PC-9 (cell line): Measurements from ENCODE around the gene ATP8B1. TPM values are rescaled to one million over a fixed set of nuclear protein-coding genes. Genes with fewer than 3 reads are reported as not detected.

Source experiments
- BruUV-seq: library from RNA; stranded (reverse); fragments of 400-500 nt; replicated peaks from 2 replicates; lab custom pipeline; 2021; lab: Mats Ljungman, UMichigan
- CTCF ChIA-PET: fragments of 300-600 bp; sonication (Branson Sonifier 250); formaldehyde crosslinking; loops from one replicate; lab custom pipeline; 2022; ENCODE audit warnings: antibody characterized with exemption; lab: Charles Lee
- POLR2A ChIA-PET: fragments of 300-600 bp; sonication (Branson Sonifier 250); formaldehyde crosslinking; loops from one replicate; lab custom pipeline; 2022; ENCODE audit warnings: antibody characterized with exemption; ENCODE audit not compliant: unreplicated experiment; lab: Charles Lee
- DNase-seq, 2 experiments: peaks; one replicate each; pipeline versions ENCODE4 v3.0.0 to v3.0.0-alpha.2; 2015 to 2022; ENCODE audit warnings: mixed read lengths in 1 of 2
- H2AFZ ChIP-seq: fragments of 200-600 bp; sonication (generic); 2 replicates; pipeline ENCODE4 v1.8.1; 2017; ENCODE audit warnings: antibody characterized with exemption
- H3F3A ChIP-seq: fragments of 200-600 bp; sonication (generic); 2 replicates; pipeline ENCODE4 v1.8.1; 2017; ENCODE audit warnings: antibody characterized with exemption, mild to moderate bottlenecking, low read depth; ENCODE audit not compliant: insufficient read depth
- H3K27ac ChIP-seq: fragments of 200-600 bp; sonication (generic); 2 replicates; pipeline ENCODE4 v1.6.1; 2016; ENCODE audit warnings: mixed run types
- H3K27me3 ChIP-seq: fragments of 200-600 bp; sonication (generic); 2 replicates; pipeline ENCODE4 v1.6.1; 2016; ENCODE audit warnings: low read depth, mixed run types; ENCODE audit not compliant: insufficient read depth
- H3K36me3 ChIP-seq: fragments of 200-600 bp; sonication (generic); 2 replicates; pipeline ENCODE4 v1.6.1; 2016; ENCODE audit warnings: low read depth, mixed run types
- H3K4me1 ChIP-seq: fragments of 200-600 bp; sonication (generic); replicated peaks from 2 replicates; pipeline ENCODE4 v1.6.1; 2016; ENCODE audit warnings: mixed run types; ENCODE audit not compliant: insufficient read depth
- H3K4me2 ChIP-seq: fragments of 200-600 bp; sonication (generic); 2 replicates; pipeline ENCODE4 v1.6.1; 2017; ENCODE audit warnings: mixed run types
- H3K4me3 ChIP-seq: fragments of 200-600 bp; sonication (generic); 2 replicates; pipeline ENCODE4 v1.6.1; 2016; ENCODE audit warnings: mixed run types
- H3K79me2 ChIP-seq: fragments of 200-600 bp; sonication (generic); 2 replicates; pipeline ENCODE4 v1.6.1; 2017; ENCODE audit warnings: low read depth, mixed run types
- H3K9me2 ChIP-seq: fragments of 200-600 bp; sonication (generic); 2 replicates; pipeline ENCODE4 v1.8.1; 2017; ENCODE audit warnings: mild to moderate bottlenecking; ENCODE audit not compliant: insufficient read depth
- H3K9me3 ChIP-seq: fragments of 200-600 bp; sonication (generic); 2 replicates; pipeline ENCODE4 v1.8.1; 2016; ENCODE audit warnings: low read depth; ENCODE audit not compliant: insufficient read depth
- H4K20me1 ChIP-seq: fragments of 200-600 bp; sonication (generic); 2 replicates; pipeline ENCODE4 v1.8.1; 2017; ENCODE audit not compliant: insufficient read depth
- CTCF ChIP-seq: fragments of 200-600 bp; sonication (generic); conservative IDR thresholded peaks from 2 replicates; pipeline ENCODE4 v1.6.1; 2017; ENCODE audit warnings: mixed run types, antibody characterized with exemption, mild to moderate bottlenecking, moderate library complexity
- EZH2 ChIP-seq: fragments of 200-600 bp; sonication (generic); IDR thresholded peaks from 2 replicates; pipeline ENCODE4 v1.8.0; 2017; ENCODE audit warnings: antibody characterized with exemption, low read depth
- intact Hi-C: fragments of 100-400 bp; cut with micrococcal nuclease; formaldehyde crosslinking; loops from one replicate; pipeline ENCODE4 v1.10.0; 2022; ENCODE audit not compliant: unreplicated experiment
- total RNA-seq: library from RNA; stranded (reverse); gene quantifications from 2 replicates; pipeline ENCODE4 v1.2.3, GENCODE V29; 2021

ATP8B1 gene
- total RNA-seq, 1 experiment from 2014 or later: 23.4 TPM

GRCh38 chr18:57776767-57777166 is 26.3 kb downstream of the ATP8B1 start:
- Histone ChIP-seq H4K20me1 (no peaks in the 10 kb centered on the region), H3K9me2 (no peaks in the 10 kb centered on the region), H3K27ac (peak overlapping the region; percentile 97), H3K4me1 (peaks cover 95% of the 10 kb centered on the region), H3K4me2 (peak overlapping the region; percentile 59), H3F3A (peaks cover 71% of the 10 kb centered on the region), H3K27me3 (no peaks in the 10 kb centered on the region), H3K4me3 (no peak overlapping the region), H3K9me3 (no peaks in the 10 kb centered on the region), H3K79me2 (peaks cover 84% of the 10 kb centered on the region), H3K36me3 (no peaks in the 10 kb centered on the region), H2AFZ (no peak overlapping the region)
- intact Hi-C loops: no loop called here
- ChIA-PET CTCF (no interaction called here), POLR2A (no interaction called here)
- BruUV-seq: no TSS peak
- no peak for TF ChIP-seq EZH2
- TF ChIP-seq CTCF: no peak
- DNase-seq: no peak

- Histone ChIP-seq H3K27me3 (no peaks in the 10 kb centered on the region), H3K79me2 (peaks cover 80% of the 10 kb centered on the region), H3K4me2 (peak overlapping the region; percentile 59), H3K4me3 (no peak overlapping the region; the same call in 1 of the 2 replicates), H3K27ac (peak overlapping the region; percentile 97), H3K4me1 (peaks cover 95% of the 10 kb centered on the region), H3K9me3 (no peaks in the 10 kb centered on the region), H4K20me1 (no peaks in the 10 kb centered on the region), H3K9me2 (no peaks in the 10 kb centered on the region), H3F3A (peaks cover 70% of the 10 kb centered on the region), H3K36me3 (no peaks in the 10 kb centered on the region), H2AFZ (no peak overlapping the region)
- intact Hi-C loops: no loop called here
- ChIA-PET CTCF (no interaction called here), POLR2A (no interaction called here)
- TF ChIP-seq EZH2: no peak
- no peak for TF ChIP-seq CTCF
- BruUV-seq: no TSS peak
- no peak for DNase-seq
Measured at GRCh38 chr18:57776354-57776753, 26.8 kb downstream of the ATP8B1 start.

GRCh38 chr18:57775937-57776336 is 27.2 kb downstream of the ATP8B1 start:
- H3K4me3 ChIP-seq: no peak overlapping the region; the same call in 1 of the 2 replicates
- peak overlapping the region; percentile 97 for H3K27ac ChIP-seq
- no peaks in the 10 kb centered on the region for H3K9me3 ChIP-seq
- H3K36me3 ChIP-seq: no peaks in the 10 kb centered on the region
- POLR2A ChIA-PET: no interaction called here
- H3K9me2 ChIP-seq: no peaks in the 10 kb centered on the region
- H3K79me2 ChIP-seq: peaks cover 77% of the 10 kb centered on the region
- H3K4me2 ChIP-seq: peak overlapping the region; percentile 59
- intact Hi-C loops: no loop called here
- peaks cover 70% of the 10 kb centered on the region for H3F3A ChIP-seq
- no peak overlapping the region for H2AFZ ChIP-seq
- peak in 1 of 2 experiments; percentile 98 for DNase-seq
- TF ChIP-seq CTCF (no peak), EZH2 (no peak)
- peaks cover 95% of the 10 kb centered on the region for H3K4me1 ChIP-seq
- H4K20me1 ChIP-seq: no peaks in the 10 kb centered on the region
- no TSS peak for BruUV-seq
- CTCF ChIA-PET: no interaction called here
- H3K27me3 ChIP-seq: no peaks in the 10 kb centered on the region
